Nephron (organoid): ENCODE data around the gene LUZP1.

Source experiments
- H3K27ac Mint-ChIP-seq, 3 experiments: 2 replicates each; pipeline ENCODE4 v1.8.0; 2020; ENCODE audit warnings: mixed read lengths in 3 of 3, mild to moderate bottlenecking in 2 of 3, moderate library complexity in 1 of 3
- H3K27me3 Mint-ChIP-seq: 2 replicates; pipeline ENCODE4 v1.8.0; 2021; ENCODE audit warnings: low read depth, mild to moderate bottlenecking, moderate library complexity, mixed read lengths
- H3K36me3 Mint-ChIP-seq: 2 replicates; pipeline ENCODE4 v1.8.0; 2020; ENCODE audit warnings: low read depth, mixed read lengths
- H3K4me1 Mint-ChIP-seq: 2 replicates; pipeline ENCODE4 v1.8.0; 2020; ENCODE audit warnings: mixed read lengths
- H3K4me3 Mint-ChIP-seq, 3 experiments: 2 replicates each; pipeline ENCODE4 v1.8.0; 2020; ENCODE audit warnings: mild to moderate bottlenecking in 3 of 3, mixed read lengths in 3 of 3, moderate library complexity in 2 of 3
- H3K9me3 Mint-ChIP-seq: 2 replicates; pipeline ENCODE4 v1.8.0; 2020; ENCODE audit warnings: mixed read lengths
- CTCF ChIP-seq, 3 experiments: fragments of 200-600 bp; sonication (generic); IDR thresholded peaks; one replicate each; pipeline ENCODE4 v1.5.0; 2021; ENCODE audit warnings: antibody characterized with exemption in 3 of 3; ENCODE audit not compliant: unreplicated experiment in 3 of 3

LUZP1 gene

GRCh38 chr1:23088027-23088426, 80.6 kb downstream of the LUZP1 start:
- Mint-ChIP-seq H3K27me3 (no peaks in the 10 kb centered on the region), H3K4me1 (peaks cover 12% of the 10 kb centered on the region), H3K9me3 (no peaks in the 10 kb centered on the region), H3K36me3 (peaks cover 85% of the 10 kb centered on the region), H3K27ac (no peak overlapping the region), H3K4me3 (no peak overlapping the region)
- TF ChIP-seq CTCF (IDR thresholded peaks at IDR 0.05; ENCODE audit: unreplicated experiment in 3 of 3): no peak

GRCh38 chr1:23085696-23086095, 83.0 kb downstream of the LUZP1 start:
- peaks cover 89% of the 10 kb centered on the region for H3K36me3 Mint-ChIP-seq
- H3K4me1 Mint-ChIP-seq: peaks cover 12% of the 10 kb centered on the region
- H3K9me3 Mint-ChIP-seq: no peaks in the 10 kb centered on the region
- peak overlapping the region in 2 of 3 experiments; percentile 20 to 30 for H3K27ac Mint-ChIP-seq
- no peak for TF ChIP-seq CTCF (IDR thresholded peaks at IDR 0.05; ENCODE audit: unreplicated experiment in 3 of 3)
- H3K4me3 Mint-ChIP-seq: no peak overlapping the region
- no peaks in the 10 kb centered on the region for H3K27me3 Mint-ChIP-seq

GRCh38 chr1:23084880-23085279, 83.8 kb downstream of the LUZP1 start:
- no peaks in the 10 kb centered on the region for H3K27me3 Mint-ChIP-seq
- TF ChIP-seq CTCF (IDR thresholded peaks at IDR 0.05; ENCODE audit: unreplicated experiment in 3 of 3): no peak
- H3K27ac Mint-ChIP-seq: no peak overlapping the region
- peaks cover 89% of the 10 kb centered on the region for H3K36me3 Mint-ChIP-seq
- no peak overlapping the region for H3K4me3 Mint-ChIP-seq
- H3K9me3 Mint-ChIP-seq: no peaks in the 10 kb centered on the region
- H3K4me1 Mint-ChIP-seq: peaks cover 12% of the 10 kb centered on the region

- peaks cover 93% of the 10 kb centered on the region for H3K36me3 Mint-ChIP-seq
- H3K9me3 Mint-ChIP-seq: no peaks in the 10 kb centered on the region
- peaks cover 12% of the 10 kb centered on the region for H3K4me1 Mint-ChIP-seq
- H3K27ac Mint-ChIP-seq: no peak overlapping the region
- no peak for TF ChIP-seq CTCF (IDR thresholded peaks at IDR 0.05; ENCODE audit: unreplicated experiment in 3 of 3)
- no peaks in the 10 kb centered on the region for H3K27me3 Mint-ChIP-seq
- H3K4me3 Mint-ChIP-seq: no peak overlapping the region
Measured at GRCh38 chr1:23083714-23084480, 84.8 kb downstream of the LUZP1 start.

- no peaks in the 10 kb centered on the region for H3K9me3 Mint-ChIP-seq
- no peaks in the 10 kb centered on the region for H3K27me3 Mint-ChIP-seq
- H3K4me1 Mint-ChIP-seq: peaks cover 9% of the 10 kb centered on the region
- peaks cover 92% of the 10 kb centered on the region for H3K36me3 Mint-ChIP-seq
- H3K4me3 Mint-ChIP-seq: no peak overlapping the region
- peak; percentile 28 to 35 (median 31) for TF ChIP-seq CTCF (IDR thresholded peaks at IDR 0.05; ENCODE audit: unreplicated experiment in 3 of 3)
- H3K27ac Mint-ChIP-seq: no peak overlapping the region
Measured at GRCh38 chr1:23081376-23081775, 87.3 kb downstream of the LUZP1 start.

- Mint-ChIP-seq H3K27me3 (no peaks in the 10 kb centered on the region), H3K4me1 (peaks cover 4% of the 10 kb centered on the region), H3K4me3 (no peak overlapping the region), H3K36me3 (peaks cover 89% of the 10 kb centered on the region), H3K9me3 (no peaks in the 10 kb centered on the region), H3K27ac (no peak overlapping the region)
- no peak for TF ChIP-seq CTCF (IDR thresholded peaks at IDR 0.05; ENCODE audit: unreplicated experiment in 3 of 3)
Measured at GRCh38 chr1:23080885-23081284, 87.8 kb downstream of the LUZP1 start.
